Measurements from ENCODE around the gene PNO1.

Gene PNO1

DNA sequence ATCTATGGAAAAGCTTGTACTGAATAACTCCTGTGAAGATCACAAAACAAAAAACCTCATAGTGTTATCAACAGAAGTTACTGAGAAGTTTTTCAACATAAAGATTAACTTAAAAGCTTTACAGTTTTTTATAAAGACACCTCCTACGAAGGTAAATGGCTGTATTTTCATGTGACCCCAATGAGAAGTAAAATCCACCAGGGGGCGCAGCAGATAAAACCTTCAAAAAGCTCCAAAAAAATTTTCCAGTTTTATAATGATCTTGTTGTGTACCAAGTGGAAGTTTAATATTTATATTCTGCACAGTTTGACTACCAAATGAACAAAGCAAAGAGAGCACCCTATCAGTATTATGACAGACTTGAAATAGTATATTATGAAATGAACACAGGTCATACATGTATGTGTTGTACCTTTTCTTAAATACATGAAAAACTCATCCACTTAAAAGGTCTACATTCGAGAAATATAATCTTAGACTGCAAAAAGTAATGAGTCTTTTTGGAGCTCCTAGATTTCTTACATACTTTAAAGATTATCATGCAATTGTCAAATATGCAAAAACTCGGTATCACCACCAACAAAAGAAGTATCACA lies 38.5 kb downstream of the PNO1 start:
- peak; percentile 6 to 9 for DNase-seq

DNA sequence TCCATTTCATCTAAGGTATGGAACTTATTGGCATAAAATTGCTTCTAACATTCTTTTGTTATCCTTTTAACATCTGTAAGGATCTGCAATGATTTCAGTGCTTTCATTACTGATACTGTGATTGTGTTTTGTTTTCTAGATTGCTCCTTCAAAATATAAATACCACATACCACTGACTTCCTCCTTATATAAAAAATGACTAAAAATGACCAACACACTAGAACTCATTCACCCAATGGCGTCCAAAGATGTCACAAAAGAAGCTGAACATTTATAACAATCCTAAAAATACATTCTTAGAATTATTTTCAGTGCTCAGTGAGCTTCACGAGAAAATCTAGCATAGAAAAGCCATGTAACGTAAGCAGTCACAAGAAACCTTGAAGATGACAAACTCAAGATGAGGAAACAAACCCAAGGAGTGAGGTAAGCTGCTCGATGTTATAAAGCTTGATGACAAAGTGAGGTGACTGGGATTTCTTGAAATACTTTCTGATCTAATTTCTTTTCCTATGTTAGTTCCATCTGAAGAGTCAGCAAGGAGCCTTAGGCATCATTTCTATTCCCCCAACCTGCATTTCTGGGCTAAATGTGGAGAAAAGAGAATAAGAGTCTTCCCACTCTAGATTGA lies 42.6 kb downstream of the PNO1 start:
- no peak for DNase-seq

DNA sequence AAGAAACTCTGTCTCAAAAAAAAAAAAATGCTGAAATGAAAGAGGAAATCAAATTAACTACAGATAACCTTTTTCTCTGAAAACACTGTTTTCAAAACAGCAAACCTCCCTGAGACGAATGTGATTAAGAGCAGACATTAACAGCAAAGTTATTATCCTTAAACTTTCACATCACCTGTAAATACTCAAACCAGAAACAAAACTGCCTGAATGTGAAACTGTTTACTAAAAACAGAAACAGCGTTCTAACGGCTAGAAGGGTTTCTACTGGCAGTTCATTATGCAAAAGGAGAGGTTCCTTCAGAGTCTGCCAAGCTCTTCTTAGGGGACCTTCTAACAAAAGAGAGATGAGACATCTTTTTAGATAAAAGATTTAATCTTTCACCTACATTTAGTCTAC lies 45.9 kb downstream of the PNO1 start:
- no peak for DNase-seq

DNA sequence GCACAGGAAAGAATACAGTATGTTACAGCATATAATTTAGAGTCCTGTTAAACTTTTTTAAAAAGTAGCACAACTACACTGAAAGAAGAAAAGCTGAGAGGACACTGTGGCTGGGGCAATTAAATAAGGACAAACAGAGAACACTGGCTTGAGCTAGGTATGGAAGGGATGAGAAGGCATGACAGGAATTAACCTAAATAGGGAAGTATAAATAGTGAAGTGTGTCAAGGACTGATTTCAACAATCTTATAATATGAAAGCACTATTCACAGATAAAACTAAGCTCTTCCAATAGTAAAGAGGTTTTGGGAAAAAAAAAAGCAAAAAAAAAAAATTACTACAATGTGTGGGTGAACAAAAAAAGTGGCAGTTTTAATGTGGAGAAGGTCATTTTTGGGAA lies 49.1 kb downstream of the PNO1 start:
- no peak for DNase-seq

DNA sequence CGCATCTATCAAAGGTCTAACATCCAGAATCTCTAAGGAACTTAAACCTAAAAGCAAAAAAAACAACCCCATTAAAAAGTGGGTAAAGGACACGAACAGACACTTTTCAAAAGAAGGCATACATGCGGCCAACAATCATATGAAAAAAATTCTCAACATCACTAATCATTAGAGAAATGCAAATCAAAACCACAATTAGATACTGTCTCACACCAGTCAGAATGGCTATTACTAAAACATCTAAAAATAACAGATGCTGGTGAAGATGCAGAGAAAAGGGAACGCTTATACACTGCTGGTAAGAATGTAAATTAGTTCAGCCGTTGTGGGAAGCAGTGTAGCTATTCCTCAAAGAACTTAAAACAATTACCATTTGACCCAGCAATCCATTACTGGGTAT lies 56.7 kb downstream of the PNO1 start:
- DNase-seq = no peak

DNA sequence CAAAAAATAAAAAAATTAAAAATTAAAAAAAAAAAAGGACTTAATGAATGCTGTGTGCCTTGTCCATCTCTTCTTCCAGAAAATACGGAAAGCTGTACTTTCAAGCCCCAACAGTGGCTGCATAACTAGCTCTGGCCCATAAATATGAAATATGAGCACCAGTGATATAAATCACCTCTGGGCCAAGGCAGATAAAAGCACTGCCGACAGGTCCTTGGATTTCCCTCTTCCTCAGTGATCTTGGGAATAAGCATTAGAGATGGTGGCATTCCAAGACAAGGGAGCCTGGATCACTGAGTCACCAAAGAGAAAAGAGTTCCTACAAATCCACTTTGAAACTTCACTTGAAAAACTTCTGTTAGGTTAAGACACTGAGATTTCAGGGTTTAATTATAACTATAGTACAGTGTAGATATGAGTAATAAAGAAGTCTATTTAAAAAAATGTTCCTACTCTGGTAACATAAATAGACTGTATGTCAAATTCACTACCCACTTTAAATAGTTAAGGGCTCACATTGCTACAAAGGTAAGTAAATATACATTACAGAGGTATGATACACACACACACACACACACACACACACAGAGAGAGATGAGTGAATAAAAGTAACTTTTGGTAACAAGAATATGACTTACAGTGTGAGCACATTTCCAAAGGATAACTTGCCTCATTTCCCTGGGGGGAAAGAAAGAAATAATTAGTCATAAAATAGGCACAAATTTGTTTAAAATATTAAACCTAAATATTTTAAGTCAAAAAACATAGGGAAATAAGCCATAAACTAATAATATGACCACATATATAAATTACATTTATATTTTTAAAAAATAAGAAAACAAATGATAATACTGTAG lies 59.0 kb downstream of the PNO1 start:
- DNase-seq = no peak

DNA sequence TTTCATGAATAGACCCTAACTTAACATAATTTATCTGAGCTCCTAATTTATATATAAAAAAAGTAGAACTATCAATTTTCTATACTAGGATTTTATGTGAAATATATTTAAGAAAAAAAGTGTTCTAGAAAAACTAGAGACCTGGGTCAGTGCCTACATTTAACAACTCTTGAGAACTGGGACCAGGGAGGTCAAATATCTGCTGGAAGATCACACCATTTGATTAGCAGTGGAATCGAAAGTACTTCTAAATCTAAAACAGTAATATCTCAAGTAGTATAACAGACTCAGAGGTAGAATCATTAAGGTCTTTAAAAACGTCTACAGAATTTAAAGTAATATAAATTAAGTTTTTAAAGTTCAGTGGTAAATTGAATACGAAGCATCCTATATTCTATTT lies 60.0 kb downstream of the PNO1 start:
- no peak for DNase-seq

DNA sequence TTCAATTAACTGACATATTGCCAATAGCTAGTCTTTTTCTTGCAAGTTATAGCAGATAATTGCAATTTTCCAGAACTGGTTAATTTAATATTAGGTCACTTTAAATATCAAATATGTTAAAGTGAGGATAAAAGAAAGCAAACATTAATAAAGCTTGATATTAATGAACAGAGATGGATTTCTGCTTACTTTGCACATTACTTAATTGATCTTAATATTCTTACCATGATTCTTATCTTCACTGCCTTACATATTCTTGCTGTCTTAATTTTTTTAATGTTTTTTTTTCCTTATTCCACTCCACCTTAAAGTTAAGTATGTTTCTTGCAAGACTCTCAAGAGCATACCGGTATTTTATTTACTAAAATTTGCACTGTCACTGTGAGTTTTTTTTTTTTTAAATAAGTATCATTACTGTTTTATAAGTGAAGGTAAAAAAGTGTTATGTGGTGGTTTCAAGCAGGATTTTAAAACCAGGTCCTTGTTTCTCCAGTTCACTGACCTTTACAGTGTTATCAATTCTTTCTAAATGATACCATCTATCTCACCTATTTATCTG lies 60.7 kb downstream of the PNO1 start:
- no peak for DNase-seq

DNA sequence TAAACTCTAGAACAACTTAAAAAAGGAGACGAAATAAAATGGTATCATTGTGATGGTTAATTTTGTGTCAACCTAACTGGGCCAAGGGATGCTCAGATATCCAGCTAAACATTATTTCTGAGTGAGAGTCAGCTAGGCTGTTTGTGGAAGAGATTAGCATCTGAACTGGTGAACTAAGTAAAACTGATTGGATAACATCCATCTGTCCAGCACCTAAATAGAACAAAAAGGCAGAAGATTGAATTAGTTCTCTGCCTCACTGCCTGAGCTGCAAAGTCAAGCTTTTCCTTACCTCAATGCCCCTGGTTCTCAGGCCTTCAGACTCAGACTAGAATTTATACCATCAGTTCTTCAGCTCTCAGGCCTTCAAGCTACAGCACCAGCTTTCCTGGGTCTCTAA lies 64.6 kb downstream of the PNO1 start:
- no peak for DNase-seq

DNA sequence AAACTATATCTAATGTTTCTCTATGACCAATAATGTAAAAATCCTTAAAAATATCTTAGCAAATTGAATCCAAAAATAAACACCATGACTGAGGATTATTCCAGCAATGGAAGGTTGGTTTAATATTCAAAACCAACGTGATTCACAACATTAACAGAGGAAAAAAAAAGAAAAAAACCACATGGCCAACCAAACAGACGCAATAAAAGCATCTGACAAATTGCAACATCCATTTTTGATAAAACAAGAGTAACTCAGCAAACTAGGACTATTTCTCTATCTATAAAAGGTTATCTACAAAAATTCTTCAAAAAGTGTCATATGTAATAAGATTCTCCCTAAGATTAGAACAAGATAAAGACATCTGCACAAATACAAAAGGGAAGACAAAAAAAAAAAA lies 65.7 kb downstream of the PNO1 start:
- no peak for DNase-seq

DNA sequence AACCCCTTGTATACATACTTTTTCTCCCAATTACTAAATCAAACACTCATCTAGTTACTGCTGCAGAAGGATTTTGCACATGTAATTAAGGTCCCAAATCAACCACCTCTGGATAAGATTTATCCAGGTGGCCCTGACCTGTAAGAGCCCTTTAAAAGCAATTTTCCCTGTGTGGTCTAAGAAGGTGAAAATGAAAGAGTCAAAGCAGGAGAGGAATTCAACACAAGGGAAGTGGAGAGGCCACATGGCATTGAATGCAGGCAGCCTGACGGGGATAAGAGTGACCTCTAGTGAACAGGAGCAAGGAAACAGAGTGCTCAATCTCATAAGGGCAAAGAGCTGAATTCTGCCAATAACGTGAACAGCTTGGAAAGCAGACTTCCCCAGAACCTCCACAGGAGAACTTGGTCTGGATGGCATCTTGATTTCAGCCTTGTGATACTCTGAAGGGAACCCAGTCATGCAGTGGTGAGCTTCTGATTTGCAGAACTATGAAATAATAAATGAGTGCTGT lies 67.5 kb downstream of the PNO1 start:
- DNase-seq = peak in 1 of 2 experiments; percentile 15

All from stimulated activated CD4-positive, alpha-beta T cell treated with anti-CD3 and anti-CD28 coated beads, Interleukin-4, amount 100 ng/mL, for 4 hours (primary cell).